OCI-LY3 (cell line): ENCODE results near the gene AGAP1.

Experiments used
- H2AFZ ChIP-seq: fragments of 200-600, 300-600 bp; shearing (Covaris generic); 2 replicates; pipeline ENCODE4 v1.6.0; 2014; ENCODE audit warnings: antibody characterized with exemption, low read depth, low read length
- H3K27ac ChIP-seq: fragments of 200-600, 300-600 bp; sonication (generic); 2 replicates; pipeline ENCODE4 v1.5.1; 2014; ENCODE audit warnings: mild to moderate bottlenecking, low read length, moderate library complexity, mixed read lengths
- H3K27me3 ChIP-seq: fragments of 200-600, 300-600 bp; sonication (generic); 2 replicates; pipeline ENCODE4 v1.6.1; 2014; ENCODE audit warnings: low read depth, low read length, mixed read lengths
- H3K36me3 ChIP-seq: fragments of 200-600, 300-600 bp; sonication (generic); replicated peaks from 2 replicates; pipeline ENCODE3; 2014; ENCODE audit warnings: low read depth, low read length, mixed read lengths
- H3K4me1 ChIP-seq: fragments of 300-600, 200-600 bp; sonication (generic); 2 replicates; pipeline ENCODE4 v1.6.1; 2014; ENCODE audit warnings: low read length, mixed read lengths
- H3K4me2 ChIP-seq: fragments of 200-600, 300-600 bp; sonication (generic); 2 replicates; pipeline ENCODE4 v1.6.1; 2014; ENCODE audit warnings: low read length, mixed read lengths
- H3K4me3 ChIP-seq: fragments of 300-600, 200-600 bp; sonication (generic); 2 replicates; pipeline ENCODE4 v1.5.1; 2014; ENCODE audit warnings: antibody characterized with exemption, mild to moderate bottlenecking, low read length, moderate library complexity
- H3K79me2 ChIP-seq: fragments of 300-600, 200-600 bp; shearing (Covaris generic); 2 replicates; pipeline ENCODE4 v1.6.1; 2014; ENCODE audit warnings: mild to moderate bottlenecking, low read length, mixed read lengths
- H3K9ac ChIP-seq: fragments of 300-600, 200-600 bp; shearing (Covaris generic); 2 replicates; pipeline ENCODE4 v1.6.0; 2014; ENCODE audit warnings: mild to moderate bottlenecking, low read length, moderate library complexity
- H3K9me3 ChIP-seq: fragments of 200-600, 300-600 bp; shearing (Covaris generic); 2 replicates; pipeline ENCODE4 v1.6.1; 2014; ENCODE audit warnings: low read length, mixed read lengths; ENCODE audit not compliant: insufficient read depth
- H4K20me1 ChIP-seq: fragments of 200-600, 300-600 bp; sonication (generic); 2 replicates; pipeline ENCODE4 v1.6.1; 2016; ENCODE audit warnings: low read length, mixed read lengths; ENCODE audit not compliant: insufficient read depth
- CTCF ChIP-seq: fragments of 200-600, 300-600 bp; sonication (generic); IDR thresholded peaks from 2 replicates; pipeline ENCODE4 v1.5.1; 2014; ENCODE audit warnings: antibody characterized with exemption, low read length, low read depth
- EZH2phosphoT487 ChIP-seq: fragments of 200-600 bp; shearing (Covaris generic); IDR thresholded peaks from 2 replicates; pipeline ENCODE4 v1.6.1; 2018; ENCODE audit warnings: antibody characterized with exemption, mixed run types, low read depth

Gene AGAP1

GRCh38 chr2:235447210-235447609, 46.6 kb upstream of the AGAP1 start:
- Histone ChIP-seq H3K9me3 (no peaks in the 10 kb centered on the region), H3K4me3 (no peak overlapping the region), H3K79me2 (no peaks in the 10 kb centered on the region), H3K9ac (no peak overlapping the region), H3K4me2 (no peak overlapping the region), H3K27me3 (no peaks in the 10 kb centered on the region), H4K20me1 (no peaks in the 10 kb centered on the region), H3K27ac (no peak overlapping the region), H3K4me1 (no peaks in the 10 kb centered on the region), H3K36me3 (no peaks in the 10 kb centered on the region), H2AFZ (no peak overlapping the region)
- TF ChIP-seq CTCF = no peak
- no peak for TF ChIP-seq EZH2phosphoT487

- no peak overlapping the region for H3K4me2 ChIP-seq
These were observed 44.3 kb upstream of the AGAP1 start for GRCh38 chr2:235449568-235449967.

GRCh38 chr2:235453605-235454151, 40.2 kb upstream of the AGAP1 start:
- Histone ChIP-seq H3K4me3 (no peak overlapping the region), H3K4me2 (no peak overlapping the region), H3K79me2 (no peaks in the 10 kb centered on the region), H2AFZ (no peak overlapping the region), H4K20me1 (no peaks in the 10 kb centered on the region), H3K27me3 (no peaks in the 10 kb centered on the region), H3K4me1 (no peaks in the 10 kb centered on the region), H3K9ac (no peak overlapping the region), H3K36me3 (no peaks in the 10 kb centered on the region), H3K27ac (no peak overlapping the region), H3K9me3 (no peaks in the 10 kb centered on the region)
- TF ChIP-seq CTCF = no peak
- no peak for TF ChIP-seq EZH2phosphoT487

More at GRCh38 chr2:235449568-235449967, 44.3 kb upstream of the AGAP1 start:
- no peak for TF ChIP-seq EZH2phosphoT487
- TF ChIP-seq CTCF = no peak
- Histone ChIP-seq H3K36me3 (no peaks in the 10 kb centered on the region), H2AFZ (no peak overlapping the region), H3K4me3 (no peak overlapping the region), H3K79me2 (no peaks in the 10 kb centered on the region), H3K27me3 (no peaks in the 10 kb centered on the region), H4K20me1 (no peaks in the 10 kb centered on the region), H3K4me1 (no peaks in the 10 kb centered on the region), H3K9ac (no peak overlapping the region), H3K9me3 (no peaks in the 10 kb centered on the region), H3K27ac (no peak overlapping the region)

- no peak overlapping the region for H3K4me3 ChIP-seq
- TF ChIP-seq EZH2phosphoT487 (no peak), CTCF (no peak)
These were observed 35.0 kb upstream of the AGAP1 start for GRCh38 chr2:235458839-235459273.

More at GRCh38 chr2:235458839-235459273, 35.0 kb upstream of the AGAP1 start:
- no peaks in the 10 kb centered on the region for H3K36me3 ChIP-seq
- no peaks in the 10 kb centered on the region for H3K79me2 ChIP-seq
- H3K9ac ChIP-seq = no peak overlapping the region
- no peak overlapping the region for H3K4me2 ChIP-seq
- H4K20me1 ChIP-seq = no peaks in the 10 kb centered on the region
- H3K27me3 ChIP-seq = no peaks in the 10 kb centered on the region
- no peaks in the 10 kb centered on the region for H3K9me3 ChIP-seq
- no peak overlapping the region for H3K27ac ChIP-seq
- no peaks in the 10 kb centered on the region for H3K4me1 ChIP-seq
- no peak overlapping the region for H2AFZ ChIP-seq
